Karpas-422 (cell line): Measurements from ENCODE around the gene OPN1LW. TPM values are rescaled to one million over a fixed set of nuclear protein-coding genes. Genes with fewer than 3 reads are reported as not detected.

ENCODE experiments used
- DNase-seq: peaks from one replicate; pipeline ENCODE4 v3.0.0-alpha.2; 2015
- H2AFZ ChIP-seq: fragments of 200-600 bp; sonication (generic); 2 replicates; pipeline ENCODE4 v1.6.1; 2014; ENCODE audit warnings: antibody characterized with exemption, low read length, mixed read lengths
- H3K27ac ChIP-seq: fragments of 200-600 bp; sonication (generic); 2 replicates; pipeline ENCODE4 v1.5.1; 2014; ENCODE audit warnings: mild to moderate bottlenecking, low read length, moderate library complexity
- H3K27me3 ChIP-seq: fragments of 200-600 bp; sonication (generic); 2 replicates; pipeline ENCODE4 v1.6.1; 2014; ENCODE audit warnings: low read length, mixed read lengths
- H3K36me3 ChIP-seq: fragments of 200-600 bp; sonication (generic); 2 replicates; pipeline ENCODE4 v1.6.1; 2014; ENCODE audit warnings: low read length, mixed read lengths; ENCODE audit not compliant: insufficient read depth
- H3K4me1 ChIP-seq: fragments of 200-600 bp; sonication (generic); 2 replicates; pipeline ENCODE4 v1.6.1; 2014; ENCODE audit warnings: mild to moderate bottlenecking, low read length, mixed read lengths
- H3K4me2 ChIP-seq: fragments of 200-600 bp; sonication (generic); 2 replicates; pipeline ENCODE4 v1.6.1; 2014; ENCODE audit warnings: low read length, low read depth, mild to moderate bottlenecking; ENCODE audit not compliant: poor library complexity, severe bottlenecking
- H3K4me3 ChIP-seq: fragments of 200-600 bp; sonication (generic); 2 replicates; pipeline ENCODE4 v1.5.1; 2014; ENCODE audit warnings: mild to moderate bottlenecking, antibody characterized with exemption, low read length, mixed read lengths
- H3K79me2 ChIP-seq: fragments of 200-600 bp; sonication (generic); 2 replicates; pipeline ENCODE4 v1.6.1; 2014; ENCODE audit warnings: mild to moderate bottlenecking, low read length, mixed read lengths
- H3K9ac ChIP-seq: fragments of 200-600 bp; sonication (generic); 2 replicates; pipeline ENCODE4 v1.6.0; 2014; ENCODE audit warnings: low read length
- H3K9me2 ChIP-seq: fragments of 200-600 bp; sonication (generic), shearing (Covaris generic); replicated peaks from 2 replicates; pipeline ENCODE4 v1.6.0; 2014; ENCODE audit warnings: mild to moderate bottlenecking, low read length, moderate library complexity; ENCODE audit not compliant: insufficient read depth
- H3K9me3 ChIP-seq: fragments of 300-700, 200-600 bp; sonication (generic); 2 replicates; pipeline ENCODE4 v1.6.1; 2014; ENCODE audit warnings: low read length, mixed read lengths
- H4K20me1 ChIP-seq: fragments of 200-600 bp; sonication (generic); 2 replicates; pipeline ENCODE4 v1.6.1; 2014; ENCODE audit warnings: mild to moderate bottlenecking, antibody characterized with exemption, low read length, low read depth; ENCODE audit not compliant: insufficient read depth
- total RNA-seq: library from RNA; depleted of rRNA; stranded (reverse); fragments of >200 nt; shearing (Covaris generic); gene quantifications from 2 replicates; pipeline ENCODE4 v1.2.3, GENCODE V29; 2014; ENCODE audit warnings: low replicate concordance

Gene OPN1LW
- total RNA-seq, 1 experiment from 2014 or later: not detected

GRCh38 chrX:154114652-154115051 is 29.4 kb upstream of the OPN1LW start:
- 0 out of 2 replicates have a peak, but pooled peaks cover 4% of the 10 kb centered on the region for H3K27me3 ChIP-seq
- no peaks in the 10 kb centered on the region for H3K79me2 ChIP-seq
- no peaks in the 10 kb centered on the region for H3K9me2 ChIP-seq
- no peaks in the 10 kb centered on the region for H4K20me1 ChIP-seq
- H3K36me3 ChIP-seq: no peaks in the 10 kb centered on the region
- H2AFZ ChIP-seq: no peak overlapping the region
- H3K9ac ChIP-seq: no peak overlapping the region
- DNase-seq: no peak
- no peak overlapping the region for H3K4me2 ChIP-seq
- no peak overlapping the region for H3K27ac ChIP-seq
- H3K4me1 ChIP-seq: no peaks in the 10 kb centered on the region
- no peak overlapping the region for H3K4me3 ChIP-seq
- H3K9me3 ChIP-seq: no peaks in the 10 kb centered on the region

GRCh38 chrX:154115071-154115470 is 29.0 kb upstream of the OPN1LW start:
- Histone ChIP-seq H3K9ac (no peak overlapping the region), H3K4me1 (no peaks in the 10 kb centered on the region), H3K27ac (no peak overlapping the region)

GRCh38 chrX:154115750-154116149 is 28.3 kb upstream of the OPN1LW start:
- no peak overlapping the region for H3K4me2 ChIP-seq
- H3K4me1 ChIP-seq: no peaks in the 10 kb centered on the region
- no peaks in the 10 kb centered on the region for H3K79me2 ChIP-seq
- no peak for DNase-seq
- H3K36me3 ChIP-seq: no peaks in the 10 kb centered on the region
- H3K4me3 ChIP-seq: no peak overlapping the region
- H4K20me1 ChIP-seq: no peaks in the 10 kb centered on the region
- no peaks in the 10 kb centered on the region for H3K9me2 ChIP-seq
- no peak overlapping the region for H2AFZ ChIP-seq
- H3K9me3 ChIP-seq: no peaks in the 10 kb centered on the region
- no peak overlapping the region for H3K9ac ChIP-seq
- H3K27me3 ChIP-seq: 0 out of 2 replicates have a peak, but pooled peaks cover 4% of the 10 kb centered on the region
- H3K27ac ChIP-seq: no peak overlapping the region

More at GRCh38 chrX:154115071-154115470, 29.0 kb upstream of the OPN1LW start:
- Histone ChIP-seq H3K27me3 (0 out of 2 replicates have a peak, but pooled peaks cover 4% of the 10 kb centered on the region), H3K79me2 (no peaks in the 10 kb centered on the region), H4K20me1 (no peaks in the 10 kb centered on the region), H3K4me3 (no peak overlapping the region), H3K36me3 (no peaks in the 10 kb centered on the region), H2AFZ (no peak overlapping the region), H3K9me2 (no peaks in the 10 kb centered on the region), H3K4me2 (no peak overlapping the region), H3K9me3 (no peaks in the 10 kb centered on the region)
- no peak for DNase-seq

GRCh38 chrX:154116426-154117211 is 27.4 kb upstream of the OPN1LW start:
- no peaks in the 10 kb centered on the region for H3K4me1 ChIP-seq
- no peak overlapping the region for H2AFZ ChIP-seq
- H3K79me2 ChIP-seq: no peaks in the 10 kb centered on the region
- H3K4me3 ChIP-seq: no peak overlapping the region
- no peak for DNase-seq
- H4K20me1 ChIP-seq: no peaks in the 10 kb centered on the region
- no peaks in the 10 kb centered on the region for H3K9me3 ChIP-seq
- no peaks in the 10 kb centered on the region for H3K9me2 ChIP-seq
- no peaks in the 10 kb centered on the region for H3K36me3 ChIP-seq
- no peak overlapping the region for H3K27ac ChIP-seq
- no peak overlapping the region for H3K4me2 ChIP-seq
- 0 out of 2 replicates have a peak, but pooled peaks cover 4% of the 10 kb centered on the region for H3K27me3 ChIP-seq
- H3K9ac ChIP-seq: no peak overlapping the region

- H3K4me1 ChIP-seq: no peaks in the 10 kb centered on the region
- H3K4me2 ChIP-seq: no peak overlapping the region
- H3K79me2 ChIP-seq: no peaks in the 10 kb centered on the region
- H3K9me2 ChIP-seq: no peaks in the 10 kb centered on the region
- no peak overlapping the region for H2AFZ ChIP-seq
- no peaks in the 10 kb centered on the region for H3K36me3 ChIP-seq
- H3K4me3 ChIP-seq: no peak overlapping the region
- H4K20me1 ChIP-seq: no peaks in the 10 kb centered on the region
- H3K9me3 ChIP-seq: no peaks in the 10 kb centered on the region
- H3K9ac ChIP-seq: no peak overlapping the region
- H3K27ac ChIP-seq: no peak overlapping the region
- no peak for DNase-seq
- 0 out of 2 replicates have a peak, but pooled peaks cover 4% of the 10 kb centered on the region for H3K27me3 ChIP-seq
Observed at GRCh38 chrX:154117566-154117965, 26.5 kb upstream of the OPN1LW start.

- no peak overlapping the region for H2AFZ ChIP-seq
Observed at GRCh38 chrX:154120567-154120966, 23.5 kb upstream of the OPN1LW start.

GRCh38 chrX:154121207-154121606 is 22.8 kb upstream of the OPN1LW start:
- Histone ChIP-seq H2AFZ (no peak overlapping the region), H4K20me1 (no peaks in the 10 kb centered on the region), H3K27me3 (0 out of 2 replicates have a peak, but pooled peaks cover 4% of the 10 kb centered on the region), H3K27ac (no peak overlapping the region), H3K4me1 (no peaks in the 10 kb centered on the region), H3K9ac (no peak overlapping the region), H3K4me3 (no peak overlapping the region), H3K79me2 (no peaks in the 10 kb centered on the region), H3K9me2 (no peaks in the 10 kb centered on the region), H3K4me2 (no peak overlapping the region), H3K36me3 (no peaks in the 10 kb centered on the region), H3K9me3 (no peaks in the 10 kb centered on the region)
- no peak for DNase-seq

More at GRCh38 chrX:154120567-154120966, 23.5 kb upstream of the OPN1LW start:
- Histone ChIP-seq H3K4me3 (no peak overlapping the region), H3K27me3 (0 out of 2 replicates have a peak, but pooled peaks cover 4% of the 10 kb centered on the region), H3K79me2 (no peaks in the 10 kb centered on the region), H3K9me2 (no peaks in the 10 kb centered on the region), H3K9me3 (no peaks in the 10 kb centered on the region), H3K4me1 (no peaks in the 10 kb centered on the region), H4K20me1 (no peaks in the 10 kb centered on the region), H3K4me2 (no peak overlapping the region), H3K27ac (no peak overlapping the region), H3K36me3 (no peaks in the 10 kb centered on the region), H3K9ac (no peak overlapping the region)
- no peak for DNase-seq

GRCh38 chrX:154121961-154122360 is 22.1 kb upstream of the OPN1LW start:
- H3K4me3 ChIP-seq: no peak overlapping the region
- no peak overlapping the region for H2AFZ ChIP-seq
- no peaks in the 10 kb centered on the region for H3K36me3 ChIP-seq
- H3K4me2 ChIP-seq: no peak overlapping the region
- no peaks in the 10 kb centered on the region for H3K9me3 ChIP-seq
- no peaks in the 10 kb centered on the region for H3K4me1 ChIP-seq
- no peak overlapping the region for H3K27ac ChIP-seq
- H3K9ac ChIP-seq: no peak overlapping the region
- no peak for DNase-seq
- H3K9me2 ChIP-seq: no peaks in the 10 kb centered on the region
- H4K20me1 ChIP-seq: no peaks in the 10 kb centered on the region
- no peaks in the 10 kb centered on the region for H3K79me2 ChIP-seq
- H3K27me3 ChIP-seq: 0 out of 2 replicates have a peak, but pooled peaks cover 4% of the 10 kb centered on the region
